Loucy (cell line): Measurements from ENCODE around the gene ANGPTL8.

Experiments used
- H2AFZ ChIP-seq: fragments of 200-600 bp; sonication (generic); 2 replicates; pipeline ENCODE4 v1.6.0; 2016; ENCODE audit warnings: antibody characterized with exemption, mild to moderate bottlenecking, low read length, moderate library complexity
- H3F3A ChIP-seq: fragments of 200-600 bp; 2 replicates; pipeline ENCODE4 v1.6.0; 2016; ENCODE audit warnings: antibody characterized with exemption, low read depth, mild to moderate bottlenecking
- H3K27me3 ChIP-seq: fragments of 200-600 bp; sonication (generic); 2 replicates; pipeline ENCODE4 v1.6.1; 2014; ENCODE audit warnings: low read length, mild to moderate bottlenecking; ENCODE audit not compliant: insufficient read depth, poor library complexity, severe bottlenecking
- H3K36me3 ChIP-seq: fragments of 200-600 bp; sonication (generic); 2 replicates; pipeline ENCODE4 v1.6.1; 2016; ENCODE audit warnings: low read length; ENCODE audit not compliant: insufficient read depth
- H3K4me1 ChIP-seq: fragments of 200-600 bp; sonication (generic); 2 replicates; pipeline ENCODE4 v1.5.1; 2014; ENCODE audit warnings: low read length, mild to moderate bottlenecking; ENCODE audit not compliant: insufficient read depth, poor library complexity, severe bottlenecking
- H3K4me2 ChIP-seq: fragments of 200-600 bp; sonication (generic); 2 replicates; pipeline ENCODE4 v1.6.0; 2014; ENCODE audit warnings: antibody characterized with exemption, low read length, low read depth, mild to moderate bottlenecking; ENCODE audit not compliant: poor library complexity, severe bottlenecking
- H3K4me3 ChIP-seq: fragments of 200-600 bp; sonication (generic); 2 replicates; pipeline ENCODE4 v1.5.1; 2014; ENCODE audit warnings: low read length, mild to moderate bottlenecking, mixed read lengths; ENCODE audit not compliant: poor library complexity, severe bottlenecking
- H3K79me2 ChIP-seq: fragments of 200-600 bp; sonication (generic); 2 replicates; pipeline ENCODE4 v1.6.1; 2014; ENCODE audit warnings: low read length; ENCODE audit not compliant: insufficient read depth
- H3K9ac ChIP-seq: fragments of 200-600 bp; sonication (generic); 2 replicates; pipeline ENCODE4 v1.6.0; 2014; ENCODE audit warnings: mild to moderate bottlenecking, low read depth, low read length, moderate library complexity; ENCODE audit not compliant: poor library complexity, severe bottlenecking
- H3K9me2 ChIP-seq: fragments of 200-600 bp; sonication (generic); replicated peaks from 2 replicates; pipeline ENCODE4 v1.6.1; 2016; ENCODE audit warnings: low read depth, low read length, mixed read lengths
- H3K9me3 ChIP-seq: fragments of 200-600 bp; sonication (generic); 2 replicates; pipeline ENCODE4 v1.6.1; 2014; ENCODE audit warnings: mild to moderate bottlenecking, antibody characterized with exemption, low read length, low read depth; ENCODE audit not compliant: insufficient read depth
- H4K20me1 ChIP-seq: fragments of 200-600 bp; sonication (generic); 2 replicates; pipeline ENCODE4 v1.6.0; 2014; ENCODE audit warnings: antibody characterized with exemption, low read length, mild to moderate bottlenecking; ENCODE audit not compliant: insufficient read depth, poor library complexity, severe bottlenecking
- EZH2phosphoT487 ChIP-seq: fragments of 200-600 bp; IDR thresholded peaks from 2 replicates; pipeline ENCODE4 v1.6.1; 2018; ENCODE audit warnings: antibody characterized with exemption, mild to moderate bottlenecking, moderate library complexity, borderline replicate concordance
- TF ChIP-seq, protein P1 (sequence below): fragments of 200-600 bp; sonication (generic); conservative IDR thresholded peaks from 2 replicates; pipeline ENCODE4 v1.5.1; 2014; ENCODE audit warnings: mild to moderate bottlenecking, antibody characterized with exemption, low read length

ANGPTL8 gene

DNA sequence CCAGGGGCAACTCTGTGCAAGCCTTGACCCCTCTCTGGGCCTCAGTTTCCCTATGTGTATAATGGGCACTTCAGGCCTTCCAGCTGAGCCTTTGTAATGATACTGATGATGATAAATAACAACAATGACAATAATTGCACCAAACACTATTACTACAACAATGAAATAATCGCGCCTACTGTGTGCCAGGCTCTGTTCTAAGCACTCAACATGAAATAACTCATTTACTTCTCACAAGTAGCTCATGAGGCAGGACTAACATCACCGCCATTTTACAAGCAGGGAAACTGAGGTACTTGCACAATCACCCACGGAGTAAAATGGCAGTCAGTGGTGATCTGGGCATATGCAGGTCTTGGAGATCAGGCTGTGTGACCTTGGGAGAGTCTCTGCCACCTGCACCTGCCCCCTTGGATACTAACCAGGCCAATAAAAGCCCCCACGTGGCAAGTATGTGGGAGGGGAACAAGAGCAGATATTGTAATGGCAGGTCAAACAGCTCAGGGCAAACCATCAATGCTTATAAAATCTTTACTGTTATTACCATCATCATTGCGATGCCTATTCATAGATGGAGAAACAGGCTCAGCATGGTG lies 540 bp upstream of the ANGPTL8 start:
- H3K4me2 ChIP-seq, result no peak overlapping the region
- no peaks in the 10 kb centered on the region for H3K9me3 ChIP-seq
- no peak overlapping the region for H2AFZ ChIP-seq
- TF ChIP-seq EZH2phosphoT487, result no peak
- TF ChIP-seq, protein P1, sequence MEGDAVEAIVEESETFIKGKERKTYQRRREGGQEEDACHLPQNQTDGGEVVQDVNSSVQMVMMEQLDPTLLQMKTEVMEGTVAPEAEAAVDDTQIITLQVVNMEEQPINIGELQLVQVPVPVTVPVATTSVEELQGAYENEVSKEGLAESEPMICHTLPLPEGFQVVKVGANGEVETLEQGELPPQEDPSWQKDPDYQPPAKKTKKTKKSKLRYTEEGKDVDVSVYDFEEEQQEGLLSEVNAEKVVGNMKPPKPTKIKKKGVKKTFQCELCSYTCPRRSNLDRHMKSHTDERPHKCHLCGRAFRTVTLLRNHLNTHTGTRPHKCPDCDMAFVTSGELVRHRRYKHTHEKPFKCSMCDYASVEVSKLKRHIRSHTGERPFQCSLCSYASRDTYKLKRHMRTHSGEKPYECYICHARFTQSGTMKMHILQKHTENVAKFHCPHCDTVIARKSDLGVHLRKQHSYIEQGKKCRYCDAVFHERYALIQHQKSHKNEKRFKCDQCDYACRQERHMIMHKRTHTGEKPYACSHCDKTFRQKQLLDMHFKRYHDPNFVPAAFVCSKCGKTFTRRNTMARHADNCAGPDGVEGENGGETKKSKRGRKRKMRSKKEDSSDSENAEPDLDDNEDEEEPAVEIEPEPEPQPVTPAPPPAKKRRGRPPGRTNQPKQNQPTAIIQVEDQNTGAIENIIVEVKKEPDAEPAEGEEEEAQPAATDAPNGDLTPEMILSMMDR, result no peak
- no peaks in the 10 kb centered on the region for H3K79me2 ChIP-seq
- H3K4me3 ChIP-seq, result no peak overlapping the region
- no peaks in the 10 kb centered on the region for H3K36me3 ChIP-seq
- H3K9ac ChIP-seq, result no peak overlapping the region
- H3K9me2 ChIP-seq, result no peaks in the 10 kb centered on the region
- H4K20me1 ChIP-seq, result no peaks in the 10 kb centered on the region
- no peaks in the 10 kb centered on the region for H3F3A ChIP-seq
- no peaks in the 10 kb centered on the region for H3K27me3 ChIP-seq
- no peaks in the 10 kb centered on the region for H3K4me1 ChIP-seq

DNA sequence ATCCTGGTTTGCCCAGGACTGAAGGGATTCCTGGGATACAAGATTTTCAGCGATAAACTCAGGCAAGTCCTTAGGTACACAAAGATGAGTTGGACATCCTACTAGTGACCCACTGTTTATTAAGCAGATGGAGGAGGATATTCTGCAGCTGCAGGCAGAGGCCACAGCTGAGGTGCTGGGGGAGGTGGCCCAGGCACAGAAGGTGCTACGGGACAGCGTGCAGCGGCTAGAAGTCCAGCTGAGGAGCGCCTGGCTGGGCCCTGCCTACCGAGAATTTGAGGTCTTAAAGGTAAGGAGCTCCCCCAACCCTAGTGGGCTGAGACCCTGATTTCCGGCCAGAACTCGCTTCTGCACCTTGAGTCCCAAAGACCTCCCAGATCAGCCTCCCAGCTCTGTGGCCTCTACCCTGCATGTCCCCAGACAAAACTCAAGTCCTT lies 607 bp downstream of the ANGPTL8 start:
- no peak overlapping the region for H3K4me2 ChIP-seq
- H3F3A ChIP-seq, result no peaks in the 10 kb centered on the region
- H3K9ac ChIP-seq, result no peak overlapping the region
- no peaks in the 10 kb centered on the region for H3K27me3 ChIP-seq
- no peaks in the 10 kb centered on the region for H4K20me1 ChIP-seq
- H2AFZ ChIP-seq, result no peak overlapping the region
- no peak overlapping the region for H3K4me3 ChIP-seq
- no peak for TF ChIP-seq EZH2phosphoT487
- TF ChIP-seq, protein P1, result no peak
- H3K9me3 ChIP-seq, result no peaks in the 10 kb centered on the region
- no peaks in the 10 kb centered on the region for H3K36me3 ChIP-seq
- no peaks in the 10 kb centered on the region for H3K79me2 ChIP-seq
- no peaks in the 10 kb centered on the region for H3K9me2 ChIP-seq
- H3K4me1 ChIP-seq, result no peaks in the 10 kb centered on the region

DNA sequence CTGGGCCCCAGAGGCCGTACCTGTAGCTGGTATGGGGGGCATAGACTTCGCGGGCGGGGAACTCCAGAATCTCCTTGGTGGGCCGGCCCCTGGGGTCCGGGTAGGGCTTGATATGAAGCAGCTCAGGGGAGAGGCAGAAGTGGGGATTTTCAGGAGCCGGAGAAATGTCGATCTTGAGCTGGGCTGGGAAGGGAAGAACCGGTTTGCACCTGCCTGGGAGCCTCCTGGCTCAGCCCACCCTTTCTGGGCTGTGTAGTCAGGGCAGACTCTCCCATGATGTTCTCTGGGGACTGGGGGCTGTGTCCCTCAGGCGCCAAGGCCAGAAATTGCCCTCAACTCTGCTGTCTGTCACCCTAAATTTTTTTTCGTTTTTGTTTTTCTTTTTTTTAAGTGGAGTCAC lies 2.6 kb downstream of the ANGPTL8 start:
- Histone ChIP-seq H2AFZ (no peak overlapping the region), H3K36me3 (no peaks in the 10 kb centered on the region), H3K79me2 (no peaks in the 10 kb centered on the region), H3K4me1 (no peaks in the 10 kb centered on the region), H3K27me3 (no peaks in the 10 kb centered on the region), H3K9ac (no peak overlapping the region), H4K20me1 (no peaks in the 10 kb centered on the region), H3F3A (no peaks in the 10 kb centered on the region), H3K4me2 (no peak overlapping the region), H3K9me2 (no peaks in the 10 kb centered on the region), H3K4me3 (no peak overlapping the region), H3K9me3 (no peaks in the 10 kb centered on the region)
- TF ChIP-seq, protein P1, result no peak
- no peak for TF ChIP-seq EZH2phosphoT487
